GM21526 (cell line): ENCODE results near the gene PITX3.

ENCODE experiments used
- ATAC-seq: cut with Tn5 transposase; IDR thresholded peaks from one replicate; pipeline ENCODE4 v1.9.1; 2021; ENCODE audit warnings: moderate library complexity; ENCODE audit not compliant: unreplicated experiment, low FRiP score

PITX3 gene

GRCh38 chr10:102188298-102188940 is 52.9 kb downstream of the PITX3 start:
- no peak for ATAC-seq

DNA sequence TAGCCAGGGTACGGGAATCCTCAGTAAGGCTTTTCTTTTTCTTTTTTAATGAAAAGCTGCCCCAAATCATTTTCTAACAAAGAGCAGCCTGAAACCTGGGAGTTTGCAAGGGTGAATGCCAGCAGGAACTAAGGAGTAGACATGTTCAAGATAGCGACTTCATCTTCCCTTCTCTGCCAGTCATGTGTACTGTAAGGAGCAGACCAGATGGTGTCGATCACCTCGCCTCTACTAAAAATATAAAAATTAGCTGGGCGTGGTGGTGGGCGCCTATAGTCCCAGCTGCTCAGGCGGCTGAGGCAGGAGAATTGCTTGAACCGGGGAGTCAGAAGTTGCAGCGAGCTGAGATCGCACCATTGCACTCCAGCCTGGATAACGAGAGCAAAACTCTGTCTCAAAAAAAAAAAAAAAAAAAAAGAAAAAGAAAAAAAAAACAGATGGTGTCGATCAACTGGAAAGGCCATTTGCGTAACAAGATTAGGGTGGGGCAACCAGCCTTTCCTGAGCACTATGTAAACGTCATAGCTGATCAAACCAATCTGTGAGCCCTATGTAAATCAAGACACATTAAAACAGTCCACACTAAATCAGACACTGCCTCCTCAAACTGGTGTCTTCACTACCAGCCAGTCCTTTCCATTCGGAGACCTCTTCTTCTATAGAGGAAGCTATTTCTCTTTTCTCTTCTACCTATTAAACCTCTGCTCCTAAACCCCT is 55.3 kb downstream of the PITX3 start:
- ATAC-seq: no peak

DNA sequence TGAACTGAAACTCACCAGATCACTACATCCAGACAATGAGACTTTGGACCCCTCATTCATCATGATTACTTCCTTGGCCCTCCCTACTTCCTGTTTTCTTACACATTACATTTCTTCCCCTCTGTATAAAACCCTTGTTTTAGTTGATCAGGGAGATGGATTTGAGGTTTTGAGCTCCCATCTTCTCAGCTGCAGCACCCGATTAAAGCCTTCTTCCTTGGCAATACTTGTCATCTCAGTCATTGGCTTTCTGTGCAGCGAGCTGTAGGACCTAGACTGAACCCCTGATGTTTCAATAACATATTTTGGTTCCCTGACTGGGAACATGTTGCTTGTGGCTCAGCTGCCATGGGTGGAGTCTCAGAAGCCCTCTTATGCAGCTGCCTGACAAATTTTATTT is 56.0 kb downstream of the PITX3 start:
- ATAC-seq: no peak

DNA sequence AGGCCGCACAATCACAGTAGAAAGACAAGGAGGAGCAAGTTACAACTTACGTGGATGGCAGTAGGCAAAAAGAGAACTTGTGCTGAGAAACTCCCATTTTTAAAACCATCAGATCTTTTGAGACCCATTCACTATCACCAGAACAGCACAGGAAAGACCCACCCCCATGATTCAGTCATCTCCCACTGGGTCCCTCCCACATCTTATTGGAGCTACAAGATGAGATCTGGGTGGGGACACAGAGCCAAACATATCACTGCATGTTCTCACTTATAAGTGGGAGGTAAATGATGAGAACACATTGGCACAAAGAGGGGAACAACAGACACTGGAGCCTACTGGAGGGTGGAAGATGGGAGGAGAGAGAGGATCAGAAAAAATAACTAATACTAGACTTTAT is 56.7 kb downstream of the PITX3 start:
- no peak for ATAC-seq
